Neural cell (in vitro differentiated cells): ENCODE results near the gene SDF2L1. TPM values are rescaled to one million over a fixed set of nuclear protein-coding genes. Genes with fewer than 3 reads are reported as not detected.

Experiments
- H2AFZ ChIP-seq: fragments of 200-600, 300-800 bp; sonication (generic), shearing (Covaris generic); 2 replicates; pipeline ENCODE4 v1.6.0; 2014; ENCODE audit warnings: low read depth, mild to moderate bottlenecking, antibody characterized with exemption, low read length, moderate library complexity
- H3F3A ChIP-seq: fragments of 200-600 bp; shearing (Covaris generic); 2 replicates; pipeline ENCODE4 v1.6.1; 2016; ENCODE audit warnings: mild to moderate bottlenecking, moderate library complexity, mixed read lengths, antibody characterized with exemption, low read length; ENCODE audit not compliant: insufficient read depth, poor library complexity, severe bottlenecking
- H3K27ac ChIP-seq: fragments of 200-600, 300-800 bp; sonication (generic), shearing (Covaris generic); 2 replicates; pipeline ENCODE4 v1.5.1; 2014; ENCODE audit warnings: mild to moderate bottlenecking, low read length, moderate library complexity
- H3K27me3 ChIP-seq: fragments of 300-800, 200-600 bp; sonication (generic), shearing (Covaris generic); 2 replicates; pipeline ENCODE4 v1.6.0; 2014; ENCODE audit warnings: mild to moderate bottlenecking, low read depth, low read length, moderate library complexity; ENCODE audit not compliant: insufficient read depth
- H3K36me3 ChIP-seq: fragments of 300-800, 200-600 bp; sonication (generic), shearing (Covaris generic); 2 replicates; pipeline ENCODE4 v1.5.1; 2014; ENCODE audit warnings: mild to moderate bottlenecking, antibody characterized with exemption, low read length, moderate library complexity; ENCODE audit not compliant: insufficient read depth
- H3K4me2 ChIP-seq: fragments of 300-800, 200-600 bp; sonication (generic), shearing (Covaris generic); 2 replicates; pipeline ENCODE4 v1.6.0; 2014; ENCODE audit warnings: mild to moderate bottlenecking, low read length
- H3K4me3 ChIP-seq: fragments of 300-800, 200-600 bp; sonication (generic), shearing (Covaris generic); 2 replicates; pipeline ENCODE4 v1.5.1; 2014; ENCODE audit warnings: mild to moderate bottlenecking, low read length, moderate library complexity
- H3K79me2 ChIP-seq: fragments of 200-600 bp; shearing (Covaris generic); replicated peaks from 2 replicates; pipeline ENCODE4 v1.6.0; 2014; ENCODE audit warnings: mild to moderate bottlenecking, low read length, moderate library complexity; ENCODE audit not compliant: insufficient read depth
- H3K9ac ChIP-seq: fragments of 300-800, 200-600 bp; sonication (generic), shearing (Covaris generic); 2 replicates; pipeline ENCODE4 v1.6.1; 2016; ENCODE audit warnings: mild to moderate bottlenecking, low read length, mixed read lengths
- H3K9me2 ChIP-seq: fragments of 200-600 bp; shearing (Covaris generic); 2 replicates; pipeline ENCODE4 v1.6.1; 2016; ENCODE audit warnings: mild to moderate bottlenecking, low read length, mixed read lengths; ENCODE audit not compliant: insufficient read depth
- H3K9me3 ChIP-seq: fragments of 200-600, 300-800 bp; sonication (generic), shearing (Covaris generic); 2 replicates; pipeline ENCODE4 v1.6.1; 2016; ENCODE audit warnings: mild to moderate bottlenecking, mixed run types, low read length, moderate library complexity, mixed read lengths
- H4K20me1 ChIP-seq: fragments of 200-600 bp; shearing (Covaris generic); 2 replicates; pipeline ENCODE4 v1.6.1; 2016; ENCODE audit warnings: mild to moderate bottlenecking, mixed run types; ENCODE audit not compliant: insufficient read depth
- EZH2 ChIP-seq: fragments of 200-600, 300-800 bp; shearing (Covaris generic), sonication (generic); IDR thresholded peaks from 2 replicates; pipeline ENCODE4 v1.6.1; 2014; ENCODE audit warnings: antibody characterized with exemption, low read length, borderline replicate concordance, mild to moderate bottlenecking; ENCODE audit not compliant: insufficient read depth, poor library complexity, severe bottlenecking
- MXI1 ChIP-seq: fragments of 450-650 bp; conservative IDR thresholded peaks from 2 replicates; pipeline ENCODE4 v1.6.1; 2014; ENCODE audit warnings: antibody characterized with exemption, mild to moderate bottlenecking; ENCODE audit not compliant: poor library complexity, severe bottlenecking
- POLR2AphosphoS5 ChIP-seq: IDR thresholded peaks from 2 replicates; pipeline ENCODE4 v1.6.1; 2012
- RAD21 ChIP-seq: fragments of 450-650 bp; conservative IDR thresholded peaks from 2 replicates; pipeline ENCODE4 v1.6.1; 2014; ENCODE audit warnings: antibody characterized with exemption, mild to moderate bottlenecking, moderate library complexity
- polyA plus RNA-seq: library from polyadenylated mRNA; depleted of rRNA; stranded (reverse); fragments of >200 nt; gene quantifications from 2 replicates; pipeline ENCODE4 v1.2.3, GENCODE V29; 2014
- small RNA-seq, 3 experiments: library from RNA; depleted of rRNA; stranded (forward); fragments of <200 nt; gene quantifications; one replicate each; pipeline ENCODE3, GENCODE V24; 2012

Gene SDF2L1
- polyA plus RNA-seq, 1 donor from 2014 or later, result 11.0 TPM

GRCh38 chr22:21693333-21693998, 51.4 kb downstream of the SDF2L1 start:
- no peaks in the 10 kb centered on the region for H3K79me2 ChIP-seq
- H3K9me2 ChIP-seq, result no peaks in the 10 kb centered on the region
- H3K4me2 ChIP-seq, result no peak overlapping the region
- no peaks in the 10 kb centered on the region for H4K20me1 ChIP-seq
- no peak for TF ChIP-seq MXI1
- TF ChIP-seq EZH2, result no peak
- TF ChIP-seq RAD21, result no peak
- no peak for TF ChIP-seq POLR2AphosphoS5
- no peak overlapping the region for H3K9ac ChIP-seq
- peaks cover 5% of the 10 kb centered on the region for H3K36me3 ChIP-seq
- no peaks in the 10 kb centered on the region for H3K27me3 ChIP-seq
- no peaks in the 10 kb centered on the region for H3K9me3 ChIP-seq
- H3F3A ChIP-seq, result no peaks in the 10 kb centered on the region
- H3K27ac ChIP-seq, result no peak overlapping the region
- no peak overlapping the region for H2AFZ ChIP-seq
- no peak overlapping the region for H3K4me3 ChIP-seq

Small RNA genes lying within 50 kb of the gene (small RNA-seq; reads per million reads assigned to genes)
- gene MIR301B, result 910 to 1,475 (median 996) reads per million in 3 experiments

Other genes starting within 250 kb of the SDF2L1 start
- gene HIC2, start 224.9 kb upstream of the SDF2L1 start, polyA plus RNA-seq, result 19.0 and 25.6 TPM in 2 replicates
- gene TMEM191C, start 174.9 kb upstream of the SDF2L1 start, polyA plus RNA-seq, result 68.3 and 81.8 TPM in 2 replicates
- 0.07 TPM in 1 of 2 replicates, not detected in the other for gene RIMBP3C, start 90.8 kb upstream of the SDF2L1 start, polyA plus RNA-seq
- gene UBE2L3, start 74.6 kb upstream of the SDF2L1 start, polyA plus RNA-seq, result 42.9 and 49.1 TPM in 2 replicates
- 20.0 and 27.6 TPM in 2 replicates for gene YDJC, start 12.3 kb upstream of the SDF2L1 start, polyA plus RNA-seq
- gene CCDC116, start 9.5 kb upstream of the SDF2L1 start, polyA plus RNA-seq, result 0.28 and 1.1 TPM in 2 replicates
- gene PPIL2, start 23.7 kb downstream of the SDF2L1 start, polyA plus RNA-seq, result 43.0 and 47.3 TPM in 2 replicates
- gene YPEL1, start 93.5 kb downstream of the SDF2L1 start, polyA plus RNA-seq, result 38.0 and 45.2 TPM in 2 replicates
- 43.3 and 49.5 TPM in 2 replicates for gene MAPK1, start 225.3 kb downstream of the SDF2L1 start, polyA plus RNA-seq